ENCODE results near the gene SMAD9. TPM values are rescaled to one million over a fixed set of nuclear protein-coding genes. Genes with fewer than 3 reads are reported as not detected.

Gene SMAD9
- total and polyA plus RNA-seq, 2 of the 13 experiments (the other 11 are each of a cell fraction or from before 2014, with no cell fraction given) = 4.2 to 7.7 TPM

- no peak for TF ChIP-seq HCFC1 (IDR thresholded peaks at IDR 0.05; ENCODE audit: low read depth, low read length)
- no peak; the same call in 1 of the 2 replicates for TF ChIP-seq NFYB (CRISPR knock-in tag; IDR thresholded peaks at IDR 0.05)
- peak; percentile 47 for TF ChIP-seq HDAC1 (CRISPR knock-in tag; IDR thresholded peaks at IDR 0.05)
- no peak for TF ChIP-seq BCL3 (CRISPR knock-in tag; IDR thresholded peaks at IDR 0.05)
- TF ChIP-seq ZNF556 (CRISPR knock-in tag; IDR thresholded peaks at IDR 0.05; ENCODE audit: borderline replicate concordance) = peak; percentile 14; the same call in 1 of the 2 replicates
- TF ChIP-seq ZNF652 (CRISPR knock-in tag; IDR thresholded peaks at IDR 0.05; ENCODE audit: borderline replicate concordance, low read depth) = no peak
- TF ChIP-seq MED8 (CRISPR knock-in tag; IDR thresholded peaks at IDR 0.05; ENCODE audit: insufficient replicate concordance) = no peak
- peak; percentile 49; the same call in 1 of the 2 replicates for TF ChIP-seq SAFB2 (CRISPR knock-in tag; IDR thresholded peaks at IDR 0.05; ENCODE audit: borderline replicate concordance, low read depth)
- TF ChIP-seq ZIK1 (CRISPR knock-in tag; IDR thresholded peaks at IDR 0.05; ENCODE audit: borderline replicate concordance, low read depth) = no peak
- no peak for TF ChIP-seq ZNF792 (CRISPR knock-in tag; IDR thresholded peaks at IDR 0.05)
- TF ChIP-seq ZNF235 (CRISPR knock-in tag; IDR thresholded peaks at IDR 0.05; ENCODE audit: borderline replicate concordance) = no peak
- no peak for TF ChIP-seq ISX (CRISPR knock-in tag; conservative IDR thresholded peaks at IDR 0.05)
- 0 out of 2 replicates have a peak, but pooled peaks have one; percentile 29 for TF ChIP-seq KLF6 (CRISPR knock-in tag; IDR thresholded peaks at IDR 0.05)
- no peak for TF ChIP-seq ZNF598 (CRISPR knock-in tag; IDR thresholded peaks at IDR 0.05; ENCODE audit: borderline replicate concordance)
- 0 out of 2 replicates have a peak, but pooled peaks have one; percentile 25 for TF ChIP-seq ZNF512B (CRISPR knock-in tag; IDR thresholded peaks at IDR 0.05; ENCODE audit: borderline replicate concordance)
- no peak for TF ChIP-seq HNF4A (CRISPR knock-in tag; IDR thresholded peaks at IDR 0.05)
- TF ChIP-seq FIP1L1 (IDR thresholded peaks at IDR 0.05; ENCODE audit: borderline replicate concordance, insufficient read depth, low read depth, low read length) = no peak
- TF ChIP-seq ZNF251 (CRISPR knock-in tag; IDR thresholded peaks at IDR 0.05) = no peak
- no peak for TF ChIP-seq RCOR2 (CRISPR knock-in tag; IDR thresholded peaks at IDR 0.05)
- peak in 1 of 2 experiments; percentile 90; a peak in 2 of 4 replicates for TF ChIP-seq ATF4 (CRISPR knock-in tag; IDR thresholded peaks at IDR 0.05)
- TF ChIP-seq DMTF1 (CRISPR knock-in tag; IDR thresholded peaks at IDR 0.05) = no peak
Measured at GRCh38 chr13:36818804-36819738, 101.0 kb downstream of the SMAD9 start, which contains the start of gene RFXAP (continued).

All from HepG2 (cell line).